SK-N-SH treated with all-trans-retinoic acid at 6 μM for 48 hours (cell line): ENCODE data around the gene TRIM44.

Experiments used
- ATAC-seq: fragments of 200-7000 bp; cut with Tn5 transposase; 3 replicates; pipeline ENCODE4 v1.9.1; 2020; ENCODE audit warnings: mild to moderate bottlenecking, moderate library complexity
- ARNTL ChIP-seq: fragments of 450-650 bp; formaldehyde crosslinking; IDR thresholded peaks from 2 replicates; pipeline ENCODE4 v1.5.0; 2020; ENCODE audit warnings: low read depth, mild to moderate bottlenecking, moderate library complexity, borderline replicate concordance
- BACH2 ChIP-seq: fragments of 250-450 bp; sonication (Bioruptor Pico); IDR thresholded peaks from 2 replicates; pipeline ENCODE4 v1.9.0; 2021; ENCODE audit warnings: mild to moderate bottlenecking, borderline replicate concordance
- CSDC2 ChIP-seq: fragments of 250-450 bp; sonication (Bioruptor Pico); IDR thresholded peaks from 2 replicates; pipeline ENCODE4 v1.5.0; 2020; ENCODE audit warnings: mild to moderate bottlenecking, moderate library complexity
- GLIS3 ChIP-seq: fragments of 250-450 bp; sonication (Bioruptor Pico); IDR thresholded peaks from 2 replicates; pipeline ENCODE4 v1.5.0; 2020; ENCODE audit warnings: mild to moderate bottlenecking, moderate library complexity
- ISL1 ChIP-seq: fragments of 250-450 bp; sonication (Bioruptor Pico); IDR thresholded peaks from 2 replicates; pipeline ENCODE4 v2.1.2; 2022; ENCODE audit warnings: mild to moderate bottlenecking, moderate library complexity
- OSR1 ChIP-seq: fragments of 250-450 bp; sonication (Bioruptor Pico); IDR thresholded peaks from 2 replicates; pipeline ENCODE4 v1.8.0; 2022; ENCODE audit warnings: moderate library complexity, mild to moderate bottlenecking, inconsistent platforms
- RARB ChIP-seq: fragments of 250-450 bp; sonication (Bioruptor Pico); IDR thresholded peaks from 2 replicates; pipeline ENCODE4 v1.8.0; 2021; ENCODE audit warnings: mild to moderate bottlenecking, moderate library complexity
- SNAI2 ChIP-seq: fragments of 250-450 bp; sonication (Bioruptor Pico); IDR thresholded peaks from 2 replicates; pipeline ENCODE4 v1.5.0; 2020; ENCODE audit warnings: mild to moderate bottlenecking, moderate library complexity
- TCF4 ChIP-seq: fragments of 250-450 bp; sonication (Bioruptor Pico); IDR thresholded peaks from 2 replicates; pipeline ENCODE4 v1.8.0; 2021; ENCODE audit warnings: mild to moderate bottlenecking, moderate library complexity, borderline replicate concordance
- ZC3H10 ChIP-seq: fragments of 250-450 bp; sonication (Bioruptor Pico); IDR thresholded peaks from 2 replicates; pipeline ENCODE4 v1.5.1; 2021; ENCODE audit warnings: mild to moderate bottlenecking, moderate library complexity
- ZFP3 ChIP-seq: fragments of 250-450 bp; sonication (Bioruptor Pico); IDR thresholded peaks from 2 replicates; pipeline ENCODE4 v1.5.0; 2020; ENCODE audit warnings: mild to moderate bottlenecking, moderate library complexity
- ZFP30 ChIP-seq: fragments of 450-650 bp; formaldehyde crosslinking; IDR thresholded peaks from 2 replicates; pipeline ENCODE4 v1.5.0; 2022; ENCODE audit warnings: mild to moderate bottlenecking, moderate library complexity
- ZNF565 ChIP-seq: fragments of 450-650 bp; formaldehyde crosslinking; conservative IDR thresholded peaks from 2 replicates; pipeline ENCODE4 v1.5.0; 2020; ENCODE audit warnings: low read depth, mild to moderate bottlenecking, moderate library complexity
- ZNF70 ChIP-seq: fragments of 450-650 bp; formaldehyde crosslinking; IDR thresholded peaks from 2 replicates; pipeline ENCODE4 v1.5.0; 2020; ENCODE audit warnings: mild to moderate bottlenecking, moderate library complexity
- ZNF8 ChIP-seq: fragments of 450-650 bp; formaldehyde crosslinking; IDR thresholded peaks from 2 replicates; pipeline ENCODE4 v1.5.0; 2020; ENCODE audit warnings: mild to moderate bottlenecking, moderate library complexity
- TF ChIP-seq, protein P1 (sequence below): fragments of 250-450 bp; sonication (Bioruptor Pico); IDR thresholded peaks from 2 replicates; pipeline ENCODE4 v1.5.0; 2020; ENCODE audit warnings: mild to moderate bottlenecking, moderate library complexity
- TF ChIP-seq, protein P2 (sequence below): fragments of 250-450 bp; sonication (Bioruptor Pico); IDR thresholded peaks from 2 replicates; pipeline ENCODE4 v1.5.1; 2020; ENCODE audit warnings: low read depth, mild to moderate bottlenecking, moderate library complexity
- TF ChIP-seq, protein P3 (sequence below): fragments of 250-450 bp; sonication (Bioruptor Pico); IDR thresholded peaks from 2 replicates; pipeline ENCODE4 v1.8.0; 2021; ENCODE audit warnings: low read depth, mild to moderate bottlenecking, moderate library complexity, borderline replicate concordance
- TF ChIP-seq, protein P4 (sequence below): fragments of 250-450 bp; sonication (Bioruptor Pico); IDR thresholded peaks from 2 replicates; pipeline ENCODE4 v1.8.0; 2020; ENCODE audit warnings: mild to moderate bottlenecking, moderate library complexity, borderline replicate concordance
- TF ChIP-seq, protein P5 (sequence below): fragments of 250-450 bp; sonication (Bioruptor Pico); IDR thresholded peaks from 2 replicates; pipeline ENCODE4 v1.5.1; 2021; ENCODE audit warnings: mild to moderate bottlenecking, moderate library complexity

The TRIM44 gene

DNA sequence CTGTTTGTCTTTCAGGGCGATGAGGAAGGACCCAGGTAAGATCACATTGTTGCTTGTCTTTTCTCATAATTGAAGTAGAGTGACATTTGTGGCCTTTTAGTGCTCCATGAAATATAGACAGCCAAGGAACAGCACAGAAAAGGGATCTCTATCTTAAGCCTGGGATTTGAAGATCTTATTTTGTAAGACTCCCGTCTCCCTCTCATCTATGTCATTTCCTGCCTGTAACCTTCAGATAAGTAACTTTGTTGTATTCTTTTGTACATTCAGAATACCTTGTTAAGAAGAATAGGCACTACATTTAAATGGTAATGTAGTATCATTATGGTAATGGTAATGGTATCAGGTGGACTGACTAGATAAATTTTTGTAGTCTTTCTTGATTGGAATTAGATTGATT lies 72.8 kb downstream of the TRIM44 start (continued):
- TF ChIP-seq, protein P1, sequence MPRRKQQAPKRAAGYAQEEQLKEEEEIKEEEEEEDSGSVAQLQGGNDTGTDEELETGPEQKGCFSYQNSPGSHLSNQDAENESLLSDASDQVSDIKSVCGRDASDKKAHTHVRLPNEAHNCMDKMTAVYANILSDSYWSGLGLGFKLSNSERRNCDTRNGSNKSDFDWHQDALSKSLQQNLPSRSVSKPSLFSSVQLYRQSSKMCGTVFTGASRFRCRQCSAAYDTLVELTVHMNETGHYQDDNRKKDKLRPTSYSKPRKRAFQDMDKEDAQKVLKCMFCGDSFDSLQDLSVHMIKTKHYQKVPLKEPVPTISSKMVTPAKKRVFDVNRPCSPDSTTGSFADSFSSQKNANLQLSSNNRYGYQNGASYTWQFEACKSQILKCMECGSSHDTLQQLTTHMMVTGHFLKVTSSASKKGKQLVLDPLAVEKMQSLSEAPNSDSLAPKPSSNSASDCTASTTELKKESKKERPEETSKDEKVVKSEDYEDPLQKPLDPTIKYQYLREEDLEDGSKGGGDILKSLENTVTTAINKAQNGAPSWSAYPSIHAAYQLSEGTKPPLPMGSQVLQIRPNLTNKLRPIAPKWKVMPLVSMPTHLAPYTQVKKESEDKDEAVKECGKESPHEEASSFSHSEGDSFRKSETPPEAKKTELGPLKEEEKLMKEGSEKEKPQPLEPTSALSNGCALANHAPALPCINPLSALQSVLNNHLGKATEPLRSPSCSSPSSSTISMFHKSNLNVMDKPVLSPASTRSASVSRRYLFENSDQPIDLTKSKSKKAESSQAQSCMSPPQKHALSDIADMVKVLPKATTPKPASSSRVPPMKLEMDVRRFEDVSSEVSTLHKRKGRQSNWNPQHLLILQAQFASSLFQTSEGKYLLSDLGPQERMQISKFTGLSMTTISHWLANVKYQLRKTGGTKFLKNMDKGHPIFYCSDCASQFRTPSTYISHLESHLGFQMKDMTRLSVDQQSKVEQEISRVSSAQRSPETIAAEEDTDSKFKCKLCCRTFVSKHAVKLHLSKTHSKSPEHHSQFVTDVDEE (CRISPR knock-in tag) = no peak
- TF ChIP-seq ARNTL = no peak
- TF ChIP-seq TCF4 (CRISPR knock-in tag) = no peak
- TF ChIP-seq, protein P2, sequence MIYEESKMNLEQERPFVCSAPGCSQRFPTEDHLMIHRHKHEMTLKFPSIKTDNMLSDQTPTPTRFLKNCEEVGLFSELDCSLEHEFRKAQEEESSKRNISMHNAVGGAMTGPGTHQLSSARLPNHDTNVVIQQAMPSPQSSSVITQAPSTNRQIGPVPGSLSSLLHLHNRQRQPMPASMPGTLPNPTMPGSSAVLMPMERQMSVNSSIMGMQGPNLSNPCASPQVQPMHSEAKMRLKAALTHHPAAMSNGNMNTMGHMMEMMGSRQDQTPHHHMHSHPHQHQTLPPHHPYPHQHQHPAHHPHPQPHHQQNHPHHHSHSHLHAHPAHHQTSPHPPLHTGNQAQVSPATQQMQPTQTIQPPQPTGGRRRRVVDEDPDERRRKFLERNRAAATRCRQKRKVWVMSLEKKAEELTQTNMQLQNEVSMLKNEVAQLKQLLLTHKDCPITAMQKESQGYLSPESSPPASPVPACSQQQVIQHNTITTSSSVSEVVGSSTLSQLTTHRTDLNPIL (CRISPR knock-in tag) = no peak

DNA sequence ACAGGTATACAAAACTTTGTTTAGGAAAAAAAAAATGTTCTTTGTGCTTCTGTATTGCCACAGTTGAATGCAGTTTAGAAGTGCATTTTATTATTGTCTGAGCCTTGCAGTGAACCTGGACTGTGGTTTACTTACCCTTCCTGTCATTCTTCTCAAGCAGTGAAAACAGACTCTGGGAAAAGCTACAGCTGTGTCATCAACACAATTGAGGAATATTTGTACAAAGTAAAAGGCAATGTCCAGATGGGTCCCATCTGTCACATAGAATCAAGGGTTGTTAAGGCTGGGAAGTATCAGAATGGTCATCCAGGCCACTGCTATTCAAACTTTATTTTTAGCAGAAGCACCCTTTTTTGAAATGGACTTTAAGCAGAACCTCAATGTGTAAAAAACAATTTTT lies 73.3 kb downstream of the TRIM44 start:
- no peak for ATAC-seq
- TF ChIP-seq ISL1 (CRISPR knock-in tag) = no peak
- TF ChIP-seq BACH2 = no peak
- TF ChIP-seq, protein P3, sequence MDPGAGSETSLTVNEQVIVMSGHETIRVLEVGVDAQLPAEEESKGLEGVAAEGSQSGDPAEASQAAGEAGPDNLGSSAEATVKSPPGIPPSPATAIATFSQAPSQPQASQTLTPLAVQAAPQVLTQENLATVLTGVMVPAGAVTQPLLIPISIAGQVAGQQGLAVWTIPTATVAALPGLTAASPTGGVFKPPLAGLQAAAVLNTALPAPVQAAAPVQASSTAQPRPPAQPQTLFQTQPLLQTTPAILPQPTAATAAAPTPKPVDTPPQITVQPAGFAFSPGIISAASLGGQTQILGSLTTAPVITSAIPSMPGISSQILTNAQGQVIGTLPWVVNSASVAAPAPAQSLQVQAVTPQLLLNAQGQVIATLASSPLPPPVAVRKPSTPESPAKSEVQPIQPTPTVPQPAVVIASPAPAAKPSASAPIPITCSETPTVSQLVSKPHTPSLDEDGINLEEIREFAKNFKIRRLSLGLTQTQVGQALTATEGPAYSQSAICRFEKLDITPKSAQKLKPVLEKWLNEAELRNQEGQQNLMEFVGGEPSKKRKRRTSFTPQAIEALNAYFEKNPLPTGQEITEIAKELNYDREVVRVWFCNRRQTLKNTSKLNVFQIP (CRISPR knock-in tag) = no peak
- no peak for TF ChIP-seq ZNF8
- TF ChIP-seq ZFP3 (CRISPR knock-in tag) = no peak
- TF ChIP-seq GLIS3 = no peak
- no peak for TF ChIP-seq ZNF70
- no peak for TF ChIP-seq RARB (CRISPR knock-in tag)
- TF ChIP-seq, protein P4, sequence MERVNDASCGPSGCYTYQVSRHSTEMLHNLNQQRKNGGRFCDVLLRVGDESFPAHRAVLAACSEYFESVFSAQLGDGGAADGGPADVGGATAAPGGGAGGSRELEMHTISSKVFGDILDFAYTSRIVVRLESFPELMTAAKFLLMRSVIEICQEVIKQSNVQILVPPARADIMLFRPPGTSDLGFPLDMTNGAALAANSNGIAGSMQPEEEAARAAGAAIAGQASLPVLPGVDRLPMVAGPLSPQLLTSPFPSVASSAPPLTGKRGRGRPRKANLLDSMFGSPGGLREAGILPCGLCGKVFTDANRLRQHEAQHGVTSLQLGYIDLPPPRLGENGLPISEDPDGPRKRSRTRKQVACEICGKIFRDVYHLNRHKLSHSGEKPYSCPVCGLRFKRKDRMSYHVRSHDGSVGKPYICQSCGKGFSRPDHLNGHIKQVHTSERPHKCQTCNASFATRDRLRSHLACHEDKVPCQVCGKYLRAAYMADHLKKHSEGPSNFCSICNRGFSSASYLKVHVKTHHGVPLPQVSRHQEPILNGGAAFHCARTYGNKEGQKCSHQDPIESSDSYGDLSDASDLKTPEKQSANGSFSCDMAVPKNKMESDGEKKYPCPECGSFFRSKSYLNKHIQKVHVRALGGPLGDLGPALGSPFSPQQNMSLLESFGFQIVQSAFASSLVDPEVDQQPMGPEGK (CRISPR knock-in tag) = no peak
- TF ChIP-seq CSDC2 (CRISPR knock-in tag) = no peak
- TF ChIP-seq ZFP30 (CRISPR knock-in tag) = no peak

DNA sequence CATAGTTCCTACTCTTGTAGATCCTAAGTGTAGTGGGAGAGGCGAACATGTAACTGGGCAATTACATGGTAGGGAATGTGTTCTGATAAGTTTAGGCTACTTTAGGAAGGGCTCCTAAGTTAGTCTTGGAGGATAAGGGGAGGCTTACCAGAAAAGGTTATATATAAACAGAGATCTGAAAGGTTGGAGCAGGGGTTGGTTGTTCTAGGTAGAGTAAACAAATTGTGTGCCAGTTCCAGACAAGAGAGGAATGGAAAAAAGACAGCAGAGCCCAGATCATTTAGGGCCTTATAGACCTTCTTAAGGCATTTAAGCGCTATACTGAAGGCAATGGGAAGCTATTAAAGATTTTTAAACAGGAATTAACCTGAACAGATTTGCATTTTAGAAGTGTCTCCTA lies 74.4 kb downstream of the TRIM44 start:
- no peak for TF ChIP-seq OSR1
- TF ChIP-seq ZFP3 (CRISPR knock-in tag) = no peak
- TF ChIP-seq ZNF70 = no peak
- TF ChIP-seq SNAI2 (CRISPR knock-in tag) = no peak
- TF ChIP-seq ZNF565 = no peak
- TF ChIP-seq ISL1 (CRISPR knock-in tag) = no peak
- no peak for TF ChIP-seq TCF4 (CRISPR knock-in tag)
- TF ChIP-seq ZC3H10 (CRISPR knock-in tag) = no peak
- no peak for TF ChIP-seq CSDC2 (CRISPR knock-in tag)
- no peak for TF ChIP-seq BACH2
- no peak for TF ChIP-seq RARB (CRISPR knock-in tag)
- TF ChIP-seq, protein P4 (CRISPR knock-in tag) = no peak
- TF ChIP-seq ARNTL = no peak
- no peak for ATAC-seq

DNA sequence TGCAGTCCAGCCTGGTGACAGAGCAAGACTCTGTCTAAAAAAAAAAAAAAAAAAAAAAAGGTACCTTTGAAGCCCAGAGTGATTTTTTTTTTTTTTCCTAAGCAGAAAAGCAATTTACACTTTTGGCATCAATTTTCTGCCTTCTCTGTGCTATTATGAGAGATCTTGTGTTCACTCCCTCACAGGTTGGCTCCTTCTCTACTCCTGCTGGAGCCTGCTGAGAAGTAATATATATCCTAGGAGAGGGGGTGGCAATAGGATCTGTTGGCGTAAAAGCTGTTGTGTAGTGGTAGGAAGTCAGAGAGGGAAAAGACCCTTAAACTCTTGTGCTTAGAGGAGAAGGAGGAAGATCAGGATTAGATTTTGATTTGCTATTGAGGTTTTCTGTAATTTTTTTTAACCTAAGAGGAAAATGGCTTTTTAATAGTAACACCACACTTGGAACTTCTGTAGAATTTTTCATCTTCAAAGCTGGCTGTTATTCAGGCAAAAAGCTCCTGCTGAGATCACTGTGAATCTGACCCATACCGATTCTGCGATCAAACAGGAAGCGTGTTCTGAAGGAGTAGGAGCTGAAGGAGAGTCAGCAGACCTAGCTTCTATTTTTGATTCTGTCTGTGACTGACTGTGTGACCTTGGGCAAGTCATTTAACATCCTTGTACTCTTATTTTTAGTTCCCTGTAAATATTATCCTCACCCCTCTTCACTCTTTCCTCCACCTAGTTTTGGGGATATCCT lies 77.7 kb downstream of the TRIM44 start:
- no peak for ATAC-seq
- TF ChIP-seq BACH2 (no peak), ZFP30 (CRISPR knock-in tag) (no peak), ARNTL (no peak), TCF4 (CRISPR knock-in tag) (no peak), CSDC2 (CRISPR knock-in tag) (no peak)
- TF ChIP-seq, protein P4 (CRISPR knock-in tag) = no peak
- TF ChIP-seq, protein P5, sequence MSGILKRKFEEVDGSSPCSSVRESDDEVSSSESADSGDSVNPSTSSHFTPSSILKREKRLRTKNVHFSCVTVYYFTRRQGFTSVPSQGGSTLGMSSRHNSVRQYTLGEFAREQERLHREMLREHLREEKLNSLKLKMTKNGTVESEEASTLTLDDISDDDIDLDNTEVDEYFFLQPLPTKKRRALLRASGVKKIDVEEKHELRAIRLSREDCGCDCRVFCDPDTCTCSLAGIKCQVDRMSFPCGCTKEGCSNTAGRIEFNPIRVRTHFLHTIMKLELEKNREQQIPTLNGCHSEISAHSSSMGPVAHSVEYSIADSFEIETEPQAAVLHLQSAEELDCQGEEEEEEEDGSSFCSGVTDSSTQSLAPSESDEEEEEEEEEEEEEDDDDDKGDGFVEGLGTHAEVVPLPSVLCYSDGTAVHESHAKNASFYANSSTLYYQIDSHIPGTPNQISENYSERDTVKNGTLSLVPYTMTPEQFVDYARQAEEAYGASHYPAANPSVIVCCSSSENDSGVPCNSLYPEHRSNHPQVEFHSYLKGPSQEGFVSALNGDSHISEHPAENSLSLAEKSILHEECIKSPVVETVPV (CRISPR knock-in tag) = no peak
- TF ChIP-seq, protein P3 (CRISPR knock-in tag) = no peak
